ENCODE measurements around the gene ADH7.
"Not testable (repeated sequence)": the region's sequence is repeated elsewhere in the genome, so short reads cannot be mapped to it uniquely, and the experiment has no call there.

The ADH7 gene

DNA sequence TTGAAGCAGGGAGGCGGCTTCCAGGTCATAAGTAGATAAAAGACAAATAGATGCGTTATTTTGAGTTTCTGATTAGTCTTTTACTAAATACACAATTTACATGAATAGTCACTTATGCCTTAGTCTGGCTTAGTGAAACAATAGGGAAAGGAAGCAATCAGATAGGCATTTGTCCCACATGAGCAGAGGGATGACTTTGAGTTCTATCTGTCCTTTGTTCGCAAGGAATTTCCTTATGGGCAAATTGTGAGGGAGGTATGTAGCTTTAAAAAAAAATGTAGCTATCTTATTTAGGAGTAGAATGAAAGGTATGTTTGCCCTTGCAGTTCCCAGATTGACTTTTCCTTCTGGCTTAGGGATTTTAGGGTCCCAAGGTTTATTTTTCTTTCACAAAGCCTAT lies 56.3 kb downstream of the ADH7 start:
- DNase-seq, result no peak

DNA sequence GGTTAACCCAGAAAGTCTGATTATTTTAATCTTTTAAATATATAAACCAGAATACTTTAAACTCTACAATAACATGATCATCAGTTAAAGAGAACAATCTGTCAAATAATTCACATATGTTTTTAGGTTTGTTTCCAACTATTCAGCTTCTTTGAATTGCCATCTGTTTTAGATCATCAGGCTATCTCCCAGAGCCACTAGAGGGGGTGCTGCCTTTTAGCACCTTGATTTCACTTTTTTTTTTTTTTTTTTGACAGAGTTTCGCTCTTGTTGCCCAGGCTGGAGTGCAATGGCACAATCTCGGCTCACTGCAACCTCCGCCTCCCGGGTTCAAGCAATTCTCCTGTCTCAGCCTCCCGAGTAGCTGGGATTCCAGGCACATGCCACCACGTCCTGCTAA lies 57.8 kb downstream of the ADH7 start:
- DNase-seq, result not testable (repeated sequence)

DNA sequence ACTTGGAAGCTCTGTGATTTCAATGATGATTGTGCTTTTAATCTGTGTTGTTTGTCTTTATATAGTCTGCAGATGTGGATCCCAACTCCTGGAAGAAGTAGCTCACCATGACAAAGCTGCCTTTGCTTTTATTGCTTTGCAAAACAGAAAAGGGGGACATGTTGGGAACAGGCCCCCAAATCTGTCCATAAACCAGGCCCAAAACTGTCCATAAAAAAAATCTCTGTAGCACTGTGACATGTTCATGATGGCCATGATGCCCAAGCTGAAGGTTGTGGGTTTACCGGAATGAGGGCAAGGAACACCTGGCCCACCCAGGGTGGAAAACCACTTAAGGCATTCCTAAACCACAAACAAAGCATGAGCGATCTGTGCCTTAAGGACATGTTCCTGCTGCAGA lies 62.7 kb downstream of the ADH7 start:
- DNase-seq, result not testable (repeated sequence)

GRCh38 chr4:99367817-99368216 lies 67.3 kb downstream of the ADH7 start:
- not testable (repeated sequence) for DNase-seq

- no peak for DNase-seq
Observed at GRCh38 chr4:99366491-99366890, 68.7 kb downstream of the ADH7 start.

DNA sequence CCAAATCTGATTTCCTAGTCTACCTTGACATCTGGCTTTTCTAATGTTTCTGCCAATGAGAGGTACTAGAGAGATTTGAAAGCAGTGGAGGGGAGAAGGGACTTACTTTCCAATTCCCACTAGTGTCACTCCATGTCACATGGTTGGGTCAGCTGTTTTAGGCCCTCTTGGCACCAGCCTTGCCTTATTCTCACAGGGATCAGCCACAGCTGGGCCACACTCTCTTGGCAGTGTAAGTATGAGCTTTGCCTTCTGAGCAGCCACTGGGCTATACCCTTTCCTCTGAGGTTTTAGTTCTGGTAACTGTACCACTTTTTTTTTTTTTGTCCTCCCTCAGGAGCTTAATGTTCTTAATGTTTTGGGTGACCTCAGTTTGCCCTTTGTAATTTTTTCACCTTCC lies 72.4 kb downstream of the ADH7 start:
- DNase-seq, result no peak
